Activated T-cell treated with anti-CD3 and anti-CD28 coated beads for 1 hour (primary cell): ENCODE results near the gene OR56A1.

ENCODE experiments used
- DNase-seq: peaks from one replicate; pipeline ENCODE4 v3.0.0-alpha.2; 2020; ENCODE audit warnings: low read depth

The OR56A1 gene

GRCh38 chr11:5989203-5989602 is 41.4 kb downstream of the OR56A1 start:
- DNase-seq, result no peak

- no peak for DNase-seq
These were observed 43.7 kb downstream of the OR56A1 start, which contains the start of gene OR52L1 for GRCh38 chr11:5986885-5987284. Gene OR52L1 (minus strand): TSS chr11:5986985. CDS start chr11:5986930, 55 bp downstream.

GRCh38 chr11:5983443-5983842 is 47.1 kb downstream of the OR56A1 start:
- no peak for DNase-seq

GRCh38 chr11:5973530-5973929 is 57.0 kb downstream of the OR56A1 start:
- DNase-seq, result no peak
